ENCODE results near the gene PEPD.

The PEPD gene

DNA sequence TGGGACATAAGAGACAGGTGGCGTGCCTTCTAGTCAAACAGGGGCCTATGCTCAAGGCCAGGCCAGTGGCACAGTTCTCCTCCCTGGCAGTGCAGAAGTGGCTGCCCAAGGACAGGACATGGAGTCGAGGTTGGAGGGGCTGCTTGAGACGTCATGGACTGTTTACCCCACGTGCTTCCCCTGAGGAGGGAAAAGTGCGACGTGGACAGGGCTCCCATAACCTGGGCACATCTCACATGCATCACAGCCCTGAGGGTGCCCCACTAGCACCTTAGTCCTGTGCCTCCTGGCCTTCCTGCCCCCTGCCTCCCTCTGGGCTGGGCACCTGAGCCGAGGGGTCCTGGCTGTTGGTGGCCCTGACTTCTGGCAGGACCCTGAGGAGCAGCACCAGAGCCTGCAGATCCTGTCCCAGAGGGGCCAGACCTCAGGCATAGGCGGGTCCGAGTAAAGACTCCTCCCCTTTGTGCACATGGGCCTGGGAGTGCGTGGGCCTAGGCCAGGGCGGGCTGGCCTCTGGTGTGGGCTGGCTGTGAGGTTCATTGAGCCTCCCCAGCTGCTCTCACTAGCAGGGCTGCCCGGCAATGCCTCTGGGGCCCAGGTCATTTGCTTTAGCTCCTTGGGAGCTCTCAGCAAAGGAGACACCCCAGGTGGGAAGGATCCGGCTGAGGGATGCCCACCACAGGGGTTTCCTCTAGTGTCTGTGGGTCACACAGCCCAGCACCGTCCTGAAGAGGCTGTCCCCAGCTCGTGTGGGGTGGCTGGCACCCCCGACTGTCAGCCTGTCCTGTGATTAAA, 82.4 kb downstream of the PEPD start:
- Mint-ChIP-seq H3K4me3 (no peak overlapping the region), H3K9me3 (no peaks in the 10 kb centered on the region), H3K27ac (no peak overlapping the region), H3K27me3 (ENCODE audit: low read depth, poor library complexity) (peaks cover 4% of the 10 kb centered on the region), H3K36me3 (ENCODE audit: low read depth) (no peaks in the 10 kb centered on the region), H3K4me1 (peaks cover 20% of the 10 kb centered on the region)
- TF ChIP-seq CTCF (IDR thresholded peaks at IDR 0.05), result no peak
- DNase-seq, result no peak

DNA sequence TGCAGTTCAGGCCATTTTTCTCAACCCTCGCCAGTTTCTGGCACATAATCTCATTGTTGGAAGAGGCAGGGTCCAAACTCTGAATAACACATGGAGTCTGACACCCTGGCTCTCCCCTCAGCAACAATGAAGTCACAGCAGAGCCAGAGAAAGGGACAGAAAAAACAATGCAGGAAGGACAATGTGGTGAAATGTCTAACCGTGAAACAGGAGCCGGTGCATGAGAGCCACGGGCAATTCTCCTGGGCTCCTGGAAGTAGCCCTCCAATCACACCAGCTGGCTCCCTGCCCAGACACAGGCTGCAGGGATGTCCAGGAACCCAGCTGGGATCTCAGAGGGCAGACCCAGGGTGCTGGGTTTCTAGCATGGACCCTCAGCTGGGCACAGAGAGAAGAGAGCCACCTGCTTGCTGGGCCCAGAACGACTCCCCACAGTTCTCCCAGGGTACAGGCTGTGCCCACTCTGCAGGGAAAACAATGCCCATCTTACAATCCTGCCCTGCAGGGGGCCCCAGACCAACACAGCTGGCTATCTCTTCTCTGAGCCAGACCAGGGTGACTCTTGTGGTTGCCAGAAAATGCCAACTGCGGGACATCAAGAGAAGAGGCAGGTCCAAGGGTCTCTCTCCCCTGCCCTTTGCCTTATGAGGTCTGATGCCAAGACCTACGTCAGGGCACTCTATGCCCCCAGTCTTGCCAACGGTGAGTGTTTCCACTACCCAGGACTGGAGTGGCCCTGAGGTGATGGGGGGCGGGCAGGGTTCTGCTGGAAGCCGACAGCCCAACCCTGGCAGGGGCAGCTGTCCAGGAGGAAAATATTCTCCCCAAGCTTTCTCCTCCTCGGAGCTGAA, 83.5 kb downstream of the PEPD start:
- Mint-ChIP-seq H3K9me3 (no peaks in the 10 kb centered on the region), H3K27me3 (ENCODE audit: low read depth, poor library complexity) (peaks cover 7% of the 10 kb centered on the region), H3K36me3 (ENCODE audit: low read depth) (no peaks in the 10 kb centered on the region), H3K27ac (no peak overlapping the region), H3K4me3 (no peak overlapping the region), H3K4me1 (peaks cover 24% of the 10 kb centered on the region)
- no peak for DNase-seq
- TF ChIP-seq CTCF (IDR thresholded peaks at IDR 0.05), result no peak

DNA sequence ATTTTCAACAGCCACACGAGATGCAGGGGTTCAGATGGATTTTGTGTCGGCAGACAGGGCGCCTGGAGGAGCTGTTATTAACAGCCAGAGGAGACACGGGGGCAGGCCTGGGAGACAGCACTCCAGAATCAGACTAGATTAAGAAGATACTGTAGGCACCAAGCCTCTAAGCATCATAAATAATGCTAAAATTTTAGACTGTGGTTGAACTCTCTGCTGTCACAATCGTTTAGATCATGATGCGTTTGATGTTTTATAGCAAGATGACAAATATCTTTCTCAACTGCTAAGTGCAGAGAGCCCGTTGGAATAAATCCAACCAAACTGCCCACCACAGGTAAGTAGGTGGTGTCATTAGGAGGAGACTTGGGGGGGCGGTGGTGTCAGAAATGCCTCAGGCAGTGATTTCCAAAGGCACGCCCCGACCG, 84.2 kb downstream of the PEPD start:
- H3K36me3 Mint-ChIP-seq (ENCODE audit: low read depth), result no peaks in the 10 kb centered on the region
- H3K4me3 Mint-ChIP-seq, result no peak overlapping the region
- no peak for DNase-seq
- no peak for TF ChIP-seq CTCF (IDR thresholded peaks at IDR 0.05)
- no peak overlapping the region for H3K27ac Mint-ChIP-seq
- no peaks in the 10 kb centered on the region for H3K9me3 Mint-ChIP-seq
- H3K27me3 Mint-ChIP-seq (ENCODE audit: low read depth, poor library complexity), result peaks cover 8% of the 10 kb centered on the region
- H3K4me1 Mint-ChIP-seq, result peaks cover 27% of the 10 kb centered on the region

DNA sequence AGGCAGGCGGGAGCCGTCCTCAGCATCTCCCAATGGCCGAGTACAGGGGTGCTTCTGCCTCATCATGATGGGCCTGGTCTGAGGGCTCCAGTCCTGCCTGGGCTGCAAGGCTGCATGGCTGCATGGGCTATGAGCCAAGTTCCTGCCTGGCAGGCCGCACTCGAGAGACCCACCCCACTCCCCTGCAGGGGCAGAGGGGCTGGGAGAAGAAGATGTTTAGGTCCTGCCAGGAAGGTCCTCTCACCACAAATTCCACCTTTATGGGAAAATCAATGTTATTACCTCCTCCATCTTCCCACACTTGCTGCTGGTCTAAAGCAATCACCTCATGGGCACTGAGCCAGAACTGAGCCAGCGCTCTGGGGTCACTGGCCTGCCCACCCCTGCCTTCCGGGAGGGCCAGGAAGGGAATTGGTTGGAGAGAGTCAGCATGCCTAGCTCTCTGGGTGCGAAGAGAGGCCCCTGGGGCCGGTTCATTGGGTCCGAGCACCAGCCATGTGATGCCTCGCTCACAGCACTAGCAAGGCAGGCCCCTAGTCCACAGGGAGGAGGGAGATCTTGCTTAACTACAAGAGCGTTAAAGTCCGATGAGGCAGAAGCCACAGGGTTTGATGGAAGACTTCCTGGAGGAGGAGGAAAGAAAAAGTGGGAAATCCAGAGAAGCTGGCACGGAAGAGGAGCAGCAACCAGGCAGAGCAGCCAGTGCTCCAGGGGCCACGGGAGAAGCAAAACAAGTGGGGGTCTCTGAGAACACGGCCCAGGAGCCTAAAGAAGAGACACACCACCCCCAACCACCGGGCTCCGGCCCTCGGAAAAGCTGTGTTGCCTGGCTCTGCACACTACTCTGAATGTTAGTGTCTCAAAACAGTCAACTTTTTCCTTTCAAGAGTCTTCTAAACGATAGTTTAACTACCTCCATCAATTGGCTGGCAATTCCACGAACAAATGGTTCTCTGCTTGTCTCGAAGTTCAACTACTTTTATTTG, 84.9 kb downstream of the PEPD start:
- Mint-ChIP-seq H3K27me3 (ENCODE audit: low read depth, poor library complexity) (peaks cover 13% of the 10 kb centered on the region), H3K27ac (no peak overlapping the region), H3K4me3 (no peak overlapping the region), H3K9me3 (no peaks in the 10 kb centered on the region), H3K36me3 (ENCODE audit: low read depth) (no peaks in the 10 kb centered on the region), H3K4me1 (peaks cover 31% of the 10 kb centered on the region)
- peak; percentile 23 for DNase-seq
- no peak for TF ChIP-seq CTCF (IDR thresholded peaks at IDR 0.05)

GRCh38 chr19:33435706-33436359, 85.8 kb downstream of the PEPD start:
- TF ChIP-seq CTCF (IDR thresholded peaks at IDR 0.05), result no peak
- Mint-ChIP-seq H3K4me3 (no peak overlapping the region), H3K9me3 (no peaks in the 10 kb centered on the region), H3K4me1 (peaks cover 33% of the 10 kb centered on the region), H3K36me3 (ENCODE audit: low read depth) (no peaks in the 10 kb centered on the region), H3K27ac (no peak overlapping the region), H3K27me3 (ENCODE audit: low read depth, poor library complexity) (peaks cover 15% of the 10 kb centered on the region)
- DNase-seq, result no peak

All from nephron progenitor cell (in vitro differentiated cells).